ENCODE measurements around the gene SRRM4. TPM values are rescaled to one million over a fixed set of nuclear protein-coding genes. Genes with fewer than 3 reads are reported as not detected.

Gene SRRM4
- total and polyA plus RNA-seq, 10 of the 15 experiments (the other 5 are each of a cell fraction or from before 2014, with no cell fraction given), result under 0.01 to 0.01 TPM; not detected in 8

DNA sequence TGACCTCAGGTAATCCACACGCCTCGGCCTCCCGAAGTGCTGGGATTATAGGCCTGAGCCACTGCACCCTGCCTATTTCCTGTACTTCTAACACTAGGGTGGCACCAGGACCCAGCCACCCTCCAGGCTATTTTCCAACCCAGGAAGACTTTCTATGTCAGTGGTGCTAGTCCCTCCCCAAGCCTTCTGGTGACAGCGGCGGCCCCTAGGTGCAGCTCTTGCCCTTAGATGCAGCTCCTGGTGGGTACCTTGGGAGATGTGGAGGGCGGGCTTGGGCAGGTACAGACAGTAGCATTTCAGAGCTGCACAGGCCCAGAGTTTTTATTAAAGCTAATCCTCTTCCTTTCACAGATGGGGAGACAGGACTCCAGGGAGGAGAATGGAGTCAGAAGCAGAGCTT, 62.8 kb downstream of the SRRM4 start:
- SMC1A ChIA-PET (ENCODE audit: uncharacterized antibody, unreplicated experiment), result no interaction called here
- H3K79me2 ChIP-seq (ENCODE audit: control insufficient read depth, insufficient read depth, low read length), result no peaks in the 10 kb centered on the region
- 33% methylated on average over 6 of the region's 6 CpGs for WGBS (ENCODE audit: insufficient coverage, insufficient replicate concordance, low lambda C conversion rate, missing lambda C conversion rate)
- CTCF ChIA-PET, result no interaction called here
- H3K36me3 ChIP-seq (ENCODE audit: control insufficient read depth in 2 of 2, insufficient read depth in 2 of 2, low read length in 1 of 2), result no peaks in the 10 kb centered on the region
- ATAC-seq (no peak), DNase-seq (ENCODE audit: low read depth, low spot score) (no peak), FAIRE-seq (no peak)
- H3K9me3 ChIP-seq (replicated peaks; ENCODE audit: control insufficient read depth, insufficient read depth, low read length), result no peaks in the 10 kb centered on the region
- in situ Hi-C loops (cut with MboI) (loop anchor here (25.0 kb wide), 1 partner anchor 932 kb away; the partner anchor contains the start of gene VSIG10), intact Hi-C loops (cut with micrococcal nuclease; ENCODE audit: unreplicated experiment) (no loop called here)
- no peak overlapping the region for H3K4me2 ChIP-seq (ENCODE audit: control insufficient read depth, insufficient read depth)
- H2AFZ ChIP-seq (ENCODE audit: control insufficient read depth, low read depth, low read length), result no peak overlapping the region
- BruUV-seq (replicated peaks), result no TSS peak
- no peak overlapping the region for H3K4me3 ChIP-seq
- H3K27ac ChIP-seq (ENCODE audit: control insufficient read depth, insufficient read depth), result no peak overlapping the region
- H3K4me1 ChIP-seq (ENCODE audit: control insufficient read depth, insufficient read depth, low read length), result no peaks in the 10 kb centered on the region
- RAD21 ChIA-PET (ENCODE audit: unreplicated experiment), result no interaction called here
- TF ChIP-seq CBX3 (IDR thresholded peaks at IDR 0.05; ENCODE audit: borderline replicate concordance, low read depth) (no peak), BCLAF1 (IDR thresholded peaks at IDR 0.05) (no peak), ELK1 (IDR thresholded peaks at IDR 0.05; ENCODE audit: low read depth, low read length) (no peak), MAX (IDR thresholded peaks at IDR 0.05; ENCODE audit: low read depth, low read length) (no peak), CBX5 (IDR thresholded peaks at IDR 0.05; ENCODE audit: low read depth) (no peak), POLR2AphosphoS5 (IDR thresholded peaks at IDR 0.05; ENCODE audit: low read length) (no peak), FOS (IDR thresholded peaks at IDR 0.05; ENCODE audit: borderline replicate concordance, extremely low read depth, insufficient read length) (no peak), FOXM1 (IDR thresholded peaks at IDR 0.05; ENCODE audit: low read depth, low read length) (no peak), STAT3 (IDR thresholded peaks at IDR 0.05; ENCODE audit: low read depth, low read length) (no peak)
- TF ChIP-seq, protein P1, sequence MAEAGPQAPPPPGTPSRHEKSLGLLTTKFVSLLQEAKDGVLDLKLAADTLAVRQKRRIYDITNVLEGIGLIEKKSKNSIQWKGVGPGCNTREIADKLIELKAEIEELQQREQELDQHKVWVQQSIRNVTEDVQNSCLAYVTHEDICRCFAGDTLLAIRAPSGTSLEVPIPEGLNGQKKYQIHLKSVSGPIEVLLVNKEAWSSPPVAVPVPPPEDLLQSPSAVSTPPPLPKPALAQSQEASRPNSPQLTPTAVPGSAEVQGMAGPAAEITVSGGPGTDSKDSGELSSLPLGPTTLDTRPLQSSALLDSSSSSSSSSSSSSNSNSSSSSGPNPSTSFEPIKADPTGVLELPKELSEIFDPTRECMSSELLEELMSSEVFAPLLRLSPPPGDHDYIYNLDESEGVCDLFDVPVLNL (IDR thresholded peaks at IDR 0.05; ENCODE audit: low read depth, low read length), result no peak
- H3K9ac ChIP-seq (ENCODE audit: control insufficient read depth, insufficient read depth, low read length), result no peak overlapping the region
- H4K20me1 ChIP-seq (ENCODE audit: control insufficient read depth, insufficient read depth), result no peaks in the 10 kb centered on the region
- POLR2A ChIA-PET, result no interaction called here
- H3K27me3 ChIP-seq (replicated peaks in 1 of 2; ENCODE audit: control insufficient read depth in 2 of 2, insufficient read depth in 2 of 2, low read length in 1 of 2), result no peaks in the 10 kb centered on the region
